ENCODE data around the gene NFASC. TPM values are rescaled to one million over a fixed set of nuclear protein-coding genes. Genes with fewer than 3 reads are reported as not detected.

NFASC gene
- total RNA-seq, 2 experiments from 2014 or later = 0.32 TPM; not detected in 1

- ATAC-seq = no peak
- CTCF ChIA-PET = interaction anchor here (1.6 kb wide), 1 partner anchor 103 kb away, joined by 4 read pairs; no protein-coding TSS in a partner anchor
Observed at GRCh38 chr1:204894606-204895005, 23.9 kb downstream of the NFASC start.

GRCh38 chr1:204896023-204896422, 25.4 kb downstream of the NFASC start:
- Mint-ChIP-seq H3K27me3 (ENCODE audit: low read depth) (peaks cover 33% of the 10 kb centered on the region), H3K4me3 (no peak overlapping the region), H3K36me3 (ENCODE audit: low read depth) (no peaks in the 10 kb centered on the region), H3K27ac (no peak overlapping the region), H3K4me1 (ENCODE audit: low read depth) (no peaks in the 10 kb centered on the region), H3K9me3 (ENCODE audit: insufficient read depth) (no peaks in the 10 kb centered on the region)
- CTCF ChIA-PET = no interaction called here
- DNase-seq (no peak), ATAC-seq (no peak)
- POLR2A ChIA-PET = no interaction called here

More at GRCh38 chr1:204894606-204895005, 23.9 kb downstream of the NFASC start:
- Mint-ChIP-seq H3K4me3 (no peak overlapping the region), H3K4me1 (ENCODE audit: low read depth) (no peaks in the 10 kb centered on the region), H3K27ac (no peak overlapping the region), H3K36me3 (ENCODE audit: low read depth) (no peaks in the 10 kb centered on the region), H3K27me3 (ENCODE audit: low read depth) (peaks cover 29% of the 10 kb centered on the region), H3K9me3 (ENCODE audit: insufficient read depth) (no peaks in the 10 kb centered on the region)
- no peak for DNase-seq
- POLR2A ChIA-PET = interaction anchor here (0.7 kb wide), 1 partner anchor 36 kb away, joined by 3 read pairs; no protein-coding TSS in a partner anchor

- ATAC-seq (no peak), DNase-seq (no peak)
- H3K27ac Mint-ChIP-seq = no peak overlapping the region
- CTCF ChIA-PET = no interaction called here
- H3K27me3 Mint-ChIP-seq (ENCODE audit: low read depth) = peaks cover 39% of the 10 kb centered on the region
- no peaks in the 10 kb centered on the region for H3K9me3 Mint-ChIP-seq (ENCODE audit: insufficient read depth)
- POLR2A ChIA-PET = no interaction called here
- H3K4me1 Mint-ChIP-seq (ENCODE audit: low read depth) = no peaks in the 10 kb centered on the region
- H3K36me3 Mint-ChIP-seq (ENCODE audit: low read depth) = no peaks in the 10 kb centered on the region
- H3K4me3 Mint-ChIP-seq = no peak overlapping the region
Observed at GRCh38 chr1:204896787-204897469, 26.3 kb downstream of the NFASC start.

- Mint-ChIP-seq H3K4me1 (ENCODE audit: low read depth) (no peaks in the 10 kb centered on the region), H3K9me3 (ENCODE audit: insufficient read depth) (no peaks in the 10 kb centered on the region), H3K4me3 (no peak overlapping the region), H3K36me3 (ENCODE audit: low read depth) (no peaks in the 10 kb centered on the region), H3K27ac (no peak overlapping the region), H3K27me3 (ENCODE audit: low read depth) (peaks cover 40% of the 10 kb centered on the region)
- DNase-seq (no peak), ATAC-seq (no peak)
- ChIA-PET CTCF (no interaction called here), POLR2A (no interaction called here)
Observed at GRCh38 chr1:204900721-204901120, 30.1 kb downstream of the NFASC start.

- ChIA-PET POLR2A (no interaction called here), CTCF (no interaction called here)
- no peaks in the 10 kb centered on the region for H3K9me3 Mint-ChIP-seq (ENCODE audit: insufficient read depth)
- no peaks in the 10 kb centered on the region for H3K4me1 Mint-ChIP-seq (ENCODE audit: low read depth)
- no peak for DNase-seq
- H3K4me3 Mint-ChIP-seq = no peak overlapping the region
- ATAC-seq = no peak
- no peaks in the 10 kb centered on the region for H3K36me3 Mint-ChIP-seq (ENCODE audit: low read depth)
- no peak overlapping the region for H3K27ac Mint-ChIP-seq
- H3K27me3 Mint-ChIP-seq (ENCODE audit: low read depth) = peaks cover 39% of the 10 kb centered on the region
Observed at GRCh38 chr1:204902671-204903070, 32.0 kb downstream of the NFASC start.

- no peak for ATAC-seq
- Mint-ChIP-seq H3K27ac (no peak overlapping the region), H3K4me1 (ENCODE audit: low read depth) (no peaks in the 10 kb centered on the region), H3K36me3 (ENCODE audit: low read depth) (no peaks in the 10 kb centered on the region), H3K27me3 (ENCODE audit: low read depth) (peaks cover 50% of the 10 kb centered on the region), H3K9me3 (ENCODE audit: insufficient read depth) (no peaks in the 10 kb centered on the region), H3K4me3 (no peak overlapping the region)
- no peak for DNase-seq
- ChIA-PET POLR2A (no interaction called here), CTCF (no interaction called here)
Observed at GRCh38 chr1:204904228-204904810, 33.7 kb downstream of the NFASC start.

GRCh38 chr1:204909109-204909508, 38.4 kb downstream of the NFASC start:
- H3K4me1 Mint-ChIP-seq (ENCODE audit: low read depth) = no peaks in the 10 kb centered on the region
- DNase-seq (no peak), ATAC-seq (no peak)
- peaks cover 33% of the 10 kb centered on the region for H3K27me3 Mint-ChIP-seq (ENCODE audit: low read depth)
- ChIA-PET CTCF (no interaction called here), POLR2A (no interaction called here)
- no peaks in the 10 kb centered on the region for H3K36me3 Mint-ChIP-seq (ENCODE audit: low read depth)
- H3K4me3 Mint-ChIP-seq = no peak overlapping the region
- H3K27ac Mint-ChIP-seq = no peak overlapping the region
- H3K9me3 Mint-ChIP-seq (ENCODE audit: insufficient read depth) = no peaks in the 10 kb centered on the region

GRCh38 chr1:204915861-204916495, 45.3 kb downstream of the NFASC start:
- Mint-ChIP-seq H3K4me1 (ENCODE audit: low read depth) (no peaks in the 10 kb centered on the region), H3K27me3 (ENCODE audit: low read depth) (peaks cover 10% of the 10 kb centered on the region), H3K4me3 (no peak overlapping the region), H3K36me3 (ENCODE audit: low read depth) (no peaks in the 10 kb centered on the region), H3K9me3 (ENCODE audit: insufficient read depth) (no peaks in the 10 kb centered on the region), H3K27ac (no peak overlapping the region)
- POLR2A ChIA-PET = no interaction called here
- DNase-seq = no peak
- ATAC-seq = no peak
- CTCF ChIA-PET = no interaction called here

GRCh38 chr1:204917802-204918201, 47.1 kb downstream of the NFASC start:
- no peak overlapping the region for H3K4me3 Mint-ChIP-seq
- H3K27me3 Mint-ChIP-seq (ENCODE audit: low read depth) = peaks cover 7% of the 10 kb centered on the region
- CTCF ChIA-PET = interaction anchor here (0.6 kb wide), 1 partner anchor 789 kb away, joined by 3 read pairs; no protein-coding TSS in a partner anchor
- no peaks in the 10 kb centered on the region for H3K4me1 Mint-ChIP-seq (ENCODE audit: low read depth)
- H3K27ac Mint-ChIP-seq = no peak overlapping the region
- no peaks in the 10 kb centered on the region for H3K9me3 Mint-ChIP-seq (ENCODE audit: insufficient read depth)
- POLR2A ChIA-PET = no interaction called here
- no peak for DNase-seq
- H3K36me3 Mint-ChIP-seq (ENCODE audit: low read depth) = no peaks in the 10 kb centered on the region
- ATAC-seq = no peak

- POLR2A ChIA-PET = no interaction called here
- CTCF ChIA-PET = interaction anchor here (1.4 kb wide), 1 partner anchor 173 kb away, joined by 3 read pairs; no protein-coding TSS in a partner anchor
- Mint-ChIP-seq H3K27me3 (ENCODE audit: low read depth) (peaks cover 7% of the 10 kb centered on the region), H3K27ac (no peak overlapping the region), H3K36me3 (ENCODE audit: low read depth) (no peaks in the 10 kb centered on the region), H3K9me3 (ENCODE audit: insufficient read depth) (no peaks in the 10 kb centered on the region), H3K4me3 (no peak overlapping the region), H3K4me1 (ENCODE audit: low read depth) (no peaks in the 10 kb centered on the region)
- ATAC-seq = no peak
- no peak for DNase-seq
Observed at GRCh38 chr1:204920511-204920910, 49.8 kb downstream of the NFASC start.

GRCh38 chr1:204920967-204921366, 50.3 kb downstream of the NFASC start:
- no peaks in the 10 kb centered on the region for H3K9me3 Mint-ChIP-seq (ENCODE audit: insufficient read depth)
- no peak overlapping the region for H3K27ac Mint-ChIP-seq
- peaks cover 7% of the 10 kb centered on the region for H3K27me3 Mint-ChIP-seq (ENCODE audit: low read depth)
- ChIA-PET CTCF (interaction anchor here (1.4 kb wide), 1 partner anchor 174 kb away, joined by 3 read pairs; no protein-coding TSS in a partner anchor), POLR2A (no interaction called here)
- ATAC-seq (no peak), DNase-seq (no peak)
- no peak overlapping the region for H3K4me3 Mint-ChIP-seq
- H3K4me1 Mint-ChIP-seq (ENCODE audit: low read depth) = no peaks in the 10 kb centered on the region
- H3K36me3 Mint-ChIP-seq (ENCODE audit: low read depth) = no peaks in the 10 kb centered on the region

GRCh38 chr1:204921855-204922516, 51.3 kb downstream of the NFASC start:
- ChIA-PET CTCF (no interaction called here), POLR2A (no interaction called here)
- no peak for DNase-seq

More at GRCh38 chr1:204921855-204922516, 51.3 kb downstream of the NFASC start:
- ATAC-seq = no peak
- peaks cover 7% of the 10 kb centered on the region for H3K27me3 Mint-ChIP-seq (ENCODE audit: low read depth)
- H3K4me1 Mint-ChIP-seq (ENCODE audit: low read depth) = no peaks in the 10 kb centered on the region
- H3K36me3 Mint-ChIP-seq (ENCODE audit: low read depth) = no peaks in the 10 kb centered on the region
- H3K27ac Mint-ChIP-seq = no peak overlapping the region
- no peaks in the 10 kb centered on the region for H3K9me3 Mint-ChIP-seq (ENCODE audit: insufficient read depth)
- H3K4me3 Mint-ChIP-seq = no peak overlapping the region

Measured in activated CD8-positive, alpha-beta T cell treated with anti-CD3 and anti-CD28 coated beads, Interleukin-2, amount 10 ng/mL, durations not matched to agents 7 days and 5 days (primary cell).